GM19238 (cell line): ENCODE measurements around the gene PDZK1.
"Not testable (repeated sequence)": the region's sequence is repeated elsewhere in the genome, so short reads cannot be mapped to it uniquely, and the experiment has no call there.

Experiments
- DNase-seq: peaks from one replicate; pipeline ENCODE4 v3.0.0; 2011; ENCODE audit warnings: low spot score; ENCODE audit not compliant: insufficient read length

PDZK1 gene

GRCh38 chr1:145656245-145656943 is 50.8 kb downstream of the PDZK1 start:
- DNase-seq: not testable (repeated sequence)

GRCh38 chr1:145643990-145644389 is 63.2 kb downstream of the PDZK1 start:
- not testable (repeated sequence) for DNase-seq

GRCh38 chr1:145641886-145642285 is 65.3 kb downstream of the PDZK1 start:
- DNase-seq: not testable (repeated sequence)

- DNase-seq: not testable (repeated sequence)
These were observed 70.9 kb downstream of the PDZK1 start for GRCh38 chr1:145636237-145636636.

- not testable (repeated sequence) for DNase-seq
These were observed 85.0 kb downstream of the PDZK1 start for GRCh38 chr1:145622177-145622576.
